ENCODE data around the gene HNRNPAB. TPM values are rescaled to one million over a fixed set of nuclear protein-coding genes. Genes with fewer than 3 reads are reported as not detected.

The HNRNPAB gene
- total and polyA plus RNA-seq, 9 of the 15 experiments (the other 6 are each of a cell fraction or from before 2014, with no cell fraction given): 34.6 to 425 (median 236) TPM

- 0 out of 4 replicates have a peak, but pooled peaks of 1 of the 2 experiments have one; percentile 26 for TF ChIP-seq SIN3A (IDR thresholded peaks at IDR 0.05; ENCODE audit: borderline replicate concordance in 2 of 2, control insufficient read depth in 1 of 2, low read depth in 2 of 2, low read length in 2 of 2)
- no peak for TF ChIP-seq CREM (IDR thresholded peaks at IDR 0.05; ENCODE audit: low read depth)
- peak; percentile 16; the same call in 1 of the 2 replicates for TF ChIP-seq MXI1 (IDR thresholded peaks at IDR 0.05; ENCODE audit: low read depth, low read length)
- no peak for TF ChIP-seq CCAR2 (IDR thresholded peaks at IDR 0.05; ENCODE audit: low read depth, low read length)
- TF ChIP-seq KLF6 (CRISPR knock-in tag; IDR thresholded peaks at IDR 0.05; ENCODE audit: borderline replicate concordance): no peak
- TF ChIP-seq NFXL1 (CRISPR knock-in tag; IDR thresholded peaks at IDR 0.05): no peak
- no peak for TF ChIP-seq DNMT1 (IDR thresholded peaks at IDR 0.05)
- TF ChIP-seq PRDM10 (IDR thresholded peaks at IDR 0.05; ENCODE audit: partially characterized antibody): peak; percentile 30
Measured at GRCh38 chr5:178206166-178207101, 2.1 kb downstream of the HNRNPAB start (continued).

Data from K562 (cell line).